Type B pancreatic cell (in vitro differentiated cells): ENCODE measurements around the gene PPDPF. TPM values are rescaled to one million over a fixed set of nuclear protein-coding genes. Genes with fewer than 3 reads are reported as not detected.

Source experiments
- DNase-seq: peaks from one replicate; pipeline ENCODE4 v3.0.0; 2021; ENCODE audit warnings: mixed read lengths; ENCODE audit not compliant: unreplicated experiment; ENCODE audit errors: extremely low spot score
- H3K27ac Mint-ChIP-seq: 2 replicates; pipeline ENCODE4 v1.8.0; 2021; ENCODE audit warnings: mild to moderate bottlenecking, mixed read lengths
- H3K27me3 Mint-ChIP-seq: 2 replicates; pipeline ENCODE4 v1.8.0; 2021; ENCODE audit warnings: mixed read lengths
- H3K36me3 Mint-ChIP-seq: 2 replicates; pipeline ENCODE4 v1.8.0; 2021; ENCODE audit warnings: mixed read lengths
- H3K4me1 Mint-ChIP-seq: one replicate; pipeline ENCODE4 v1.8.0; 2021; ENCODE audit warnings: mixed read lengths; ENCODE audit not compliant: unreplicated experiment
- H3K4me3 Mint-ChIP-seq: 2 replicates; pipeline ENCODE4 v1.8.0; 2021; ENCODE audit warnings: mild to moderate bottlenecking, mixed read lengths
- H3K9me3 Mint-ChIP-seq: 2 replicates; pipeline ENCODE4 v1.8.0; 2021; ENCODE audit warnings: mixed read lengths
- total RNA-seq: library from RNA; stranded (reverse); gene quantifications from 2 replicates; pipeline ENCODE4 v1.2.1, GENCODE V29; 2021; ENCODE audit warnings: low replicate concordance
- TF ChIP-seq, protein P1 (sequence below): fragments of 200-600 bp; sonication (generic); conservative IDR thresholded peaks from 2 replicates; pipeline ENCODE4 v1.5.0; 2021; ENCODE audit warnings: antibody characterized with exemption, mild to moderate bottlenecking

Gene PPDPF
- total RNA-seq, 1 donor from 2014 or later, result 280 TPM

DNA sequence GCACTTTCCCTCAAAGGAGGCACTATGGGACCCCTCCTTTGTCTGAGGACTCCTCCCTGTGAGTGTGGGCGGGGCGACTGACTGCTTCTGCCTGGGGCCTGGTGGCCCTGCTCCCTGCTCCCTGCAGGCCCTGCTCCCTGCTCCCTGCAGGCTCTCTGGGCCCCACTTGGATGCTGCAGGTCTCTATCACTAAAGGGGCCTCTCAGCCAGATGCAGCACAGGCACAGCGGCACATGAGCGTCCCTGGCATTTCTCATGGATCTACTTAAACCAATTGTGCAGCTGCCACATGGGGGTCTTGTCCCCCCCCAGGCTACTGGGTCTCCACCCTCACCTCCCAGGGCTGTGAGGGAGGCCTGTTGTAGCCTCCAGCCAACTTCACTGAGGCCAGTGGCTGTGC lies 29.5 kb upstream of the PPDPF start:
- TF ChIP-seq, protein P1, sequence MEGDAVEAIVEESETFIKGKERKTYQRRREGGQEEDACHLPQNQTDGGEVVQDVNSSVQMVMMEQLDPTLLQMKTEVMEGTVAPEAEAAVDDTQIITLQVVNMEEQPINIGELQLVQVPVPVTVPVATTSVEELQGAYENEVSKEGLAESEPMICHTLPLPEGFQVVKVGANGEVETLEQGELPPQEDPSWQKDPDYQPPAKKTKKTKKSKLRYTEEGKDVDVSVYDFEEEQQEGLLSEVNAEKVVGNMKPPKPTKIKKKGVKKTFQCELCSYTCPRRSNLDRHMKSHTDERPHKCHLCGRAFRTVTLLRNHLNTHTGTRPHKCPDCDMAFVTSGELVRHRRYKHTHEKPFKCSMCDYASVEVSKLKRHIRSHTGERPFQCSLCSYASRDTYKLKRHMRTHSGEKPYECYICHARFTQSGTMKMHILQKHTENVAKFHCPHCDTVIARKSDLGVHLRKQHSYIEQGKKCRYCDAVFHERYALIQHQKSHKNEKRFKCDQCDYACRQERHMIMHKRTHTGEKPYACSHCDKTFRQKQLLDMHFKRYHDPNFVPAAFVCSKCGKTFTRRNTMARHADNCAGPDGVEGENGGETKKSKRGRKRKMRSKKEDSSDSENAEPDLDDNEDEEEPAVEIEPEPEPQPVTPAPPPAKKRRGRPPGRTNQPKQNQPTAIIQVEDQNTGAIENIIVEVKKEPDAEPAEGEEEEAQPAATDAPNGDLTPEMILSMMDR, result no peak
- Mint-ChIP-seq H3K27ac (no peak overlapping the region), H3K4me3 (no peak overlapping the region), H3K27me3 (peaks cover 17% of the 10 kb centered on the region), H3K9me3 (no peaks in the 10 kb centered on the region), H3K36me3 (no peaks in the 10 kb centered on the region), H3K4me1 (no peaks in the 10 kb centered on the region)
- DNase-seq, result no peak

DNA sequence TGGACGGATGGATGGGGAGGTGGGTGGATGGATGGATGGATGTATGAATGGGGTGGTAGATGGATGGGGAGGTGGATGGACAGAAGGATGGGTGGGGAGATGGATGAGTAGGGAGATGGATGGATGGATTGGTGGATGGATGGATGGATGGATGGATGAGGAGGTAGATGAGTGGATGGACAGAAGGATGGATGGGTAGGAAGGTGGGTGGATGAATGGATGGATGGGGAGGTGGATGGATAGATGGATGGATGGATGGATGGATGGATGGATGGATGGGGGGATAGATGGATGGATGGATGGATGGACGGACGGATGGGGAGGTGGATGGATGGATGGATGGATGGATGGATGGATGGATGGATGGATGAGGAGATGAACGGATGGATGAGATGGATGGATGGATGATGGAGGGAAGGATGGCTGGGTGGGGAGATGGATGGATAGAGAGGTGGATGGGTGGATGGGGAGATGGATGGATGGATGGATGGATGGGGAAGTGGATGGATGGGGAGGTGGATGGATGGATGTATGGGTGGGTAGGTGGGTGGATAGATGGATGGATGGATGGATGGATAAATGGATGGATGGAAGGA lies 28.8 kb upstream of the PPDPF start:
- Mint-ChIP-seq H3K4me3 (no peak overlapping the region), H3K36me3 (no peaks in the 10 kb centered on the region), H3K27me3 (peaks cover 18% of the 10 kb centered on the region), H3K27ac (no peak overlapping the region), H3K9me3 (no peaks in the 10 kb centered on the region), H3K4me1 (no peaks in the 10 kb centered on the region)
- no peak for DNase-seq
- TF ChIP-seq, protein P1, result no peak

DNA sequence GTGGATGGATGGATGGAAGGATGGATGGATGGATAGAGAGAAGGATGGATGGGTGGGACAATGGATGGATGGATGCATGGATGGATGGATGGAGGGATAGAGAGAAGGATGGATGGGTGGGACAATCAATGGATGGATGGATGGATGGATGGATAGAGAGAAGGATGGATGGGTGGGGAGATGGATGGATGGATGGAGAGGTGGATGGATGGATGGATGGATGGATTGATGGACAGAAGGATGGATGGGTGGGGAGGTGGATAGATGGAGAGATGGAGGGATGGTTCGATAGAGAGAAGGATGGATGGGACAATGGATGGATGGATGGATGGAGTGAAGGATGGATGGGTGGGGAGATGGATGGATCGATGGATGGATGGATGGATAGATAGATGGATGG lies 28.0 kb upstream of the PPDPF start:
- TF ChIP-seq, protein P1, result no peak
- peaks cover 22% of the 10 kb centered on the region for H3K27me3 Mint-ChIP-seq
- DNase-seq, result no peak
- H3K4me3 Mint-ChIP-seq, result no peak overlapping the region
- no peaks in the 10 kb centered on the region for H3K9me3 Mint-ChIP-seq
- no peaks in the 10 kb centered on the region for H3K4me1 Mint-ChIP-seq
- H3K27ac Mint-ChIP-seq, result no peak overlapping the region
- no peaks in the 10 kb centered on the region for H3K36me3 Mint-ChIP-seq

DNA sequence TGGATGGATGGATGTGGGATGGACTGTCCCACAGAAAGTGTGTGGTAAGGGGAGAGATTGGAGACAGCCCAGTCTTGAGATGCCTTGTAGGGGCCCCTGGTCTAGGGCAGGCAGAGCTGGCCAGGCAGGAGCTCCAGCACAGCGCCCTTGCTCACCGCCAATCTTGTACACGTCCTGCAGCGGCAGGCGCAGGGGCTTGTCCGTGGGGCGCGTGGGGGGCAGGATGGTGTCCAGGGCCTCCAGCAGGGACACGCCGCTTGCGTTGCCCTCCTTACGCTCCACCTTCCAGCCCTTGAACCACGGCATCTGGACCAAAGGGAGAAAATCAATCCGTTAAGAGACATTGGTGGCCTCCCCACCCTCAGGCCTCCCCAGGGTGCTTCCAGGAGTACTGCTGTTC lies 27.6 kb upstream of the PPDPF start:
- H3K27me3 Mint-ChIP-seq, result peaks cover 24% of the 10 kb centered on the region
- DNase-seq, result peak; percentile 63
- TF ChIP-seq, protein P1, result no peak
- H3K4me3 Mint-ChIP-seq, result no peak overlapping the region
- no peak overlapping the region for H3K27ac Mint-ChIP-seq
- no peaks in the 10 kb centered on the region for H3K36me3 Mint-ChIP-seq
- H3K9me3 Mint-ChIP-seq, result no peaks in the 10 kb centered on the region
- no peaks in the 10 kb centered on the region for H3K4me1 Mint-ChIP-seq

DNA sequence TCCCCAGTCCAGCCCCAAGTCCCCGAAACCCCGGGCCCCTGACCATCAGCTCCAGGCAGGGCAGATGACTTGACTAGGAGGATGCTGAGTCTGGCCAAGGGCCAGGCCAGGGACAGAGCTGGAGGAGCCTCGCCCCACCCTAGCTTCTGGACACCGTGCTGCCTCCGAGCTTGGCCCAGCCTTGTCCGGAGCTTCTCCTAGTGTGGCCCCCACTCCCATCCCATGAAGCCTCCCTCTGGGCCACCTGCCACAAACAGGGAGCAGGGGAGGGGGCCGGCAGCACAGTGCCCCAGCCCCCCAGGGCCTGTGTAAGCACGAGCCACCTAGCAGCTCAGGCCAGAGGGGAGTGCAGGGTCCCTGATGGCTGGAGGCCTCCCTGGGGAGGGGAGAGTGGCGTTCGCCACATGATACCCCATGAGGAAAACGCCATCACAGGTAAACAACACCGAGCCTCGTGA lies 27.0 kb upstream of the PPDPF start:
- peaks cover 24% of the 10 kb centered on the region for H3K27me3 Mint-ChIP-seq
- TF ChIP-seq, protein P1, result no peak
- no peak overlapping the region for H3K4me3 Mint-ChIP-seq
- no peak overlapping the region for H3K27ac Mint-ChIP-seq
- H3K9me3 Mint-ChIP-seq, result no peaks in the 10 kb centered on the region
- H3K4me1 Mint-ChIP-seq, result no peaks in the 10 kb centered on the region
- no peaks in the 10 kb centered on the region for H3K36me3 Mint-ChIP-seq
- peak; percentile 65 for DNase-seq

- TF ChIP-seq, protein P1, result no peak
- no peak for DNase-seq
- Mint-ChIP-seq H3K4me3 (no peak overlapping the region), H3K9me3 (no peaks in the 10 kb centered on the region), H3K4me1 (no peaks in the 10 kb centered on the region), H3K27ac (no peak overlapping the region), H3K27me3 (peaks cover 21% of the 10 kb centered on the region), H3K36me3 (no peaks in the 10 kb centered on the region)
Measured at GRCh38 chr20:63494084-63494419, 26.5 kb upstream of the PPDPF start.
